Brain microvascular endothelial cell (primary cell): ENCODE results near the gene DHRS12.

Experiments
- DNase-seq: peaks from one replicate; pipeline ENCODE4 v3.0.0-alpha.2; 2020
- H3K27ac ChIP-seq: fragments of 250-450 bp; sonication (Bioruptor Pico); 2 replicates; pipeline ENCODE4 v1.5.1; 2020; ENCODE audit warnings: mild to moderate bottlenecking, moderate library complexity
- H3K27me3 ChIP-seq: fragments of 250-450 bp; sonication (Bioruptor Pico); replicated peaks from 2 replicates; pipeline ENCODE4 v1.5.1; 2020; ENCODE audit warnings: mild to moderate bottlenecking
- H3K36me3 ChIP-seq: fragments of 250-450 bp; sonication (Bioruptor Pico); replicated peaks from 2 replicates; pipeline ENCODE4 v1.5.1; 2020; ENCODE audit warnings: mild to moderate bottlenecking
- H3K4me3 ChIP-seq: 2 replicates; pipeline ENCODE4 v1.5.1; 2011; ENCODE audit warnings: low read depth, mild to moderate bottlenecking, control low read depth, low read length, moderate library complexity
- in situ Hi-C: cut with HindIII; loops from 2 replicates; pipeline ENCODE4 v1.10.0; 2017; ENCODE audit warnings: low sequenced_read_pairs, low pct_ligation_motif_present
- TF ChIP-seq, protein P1 (sequence below): IDR thresholded peaks from 2 replicates; pipeline ENCODE4 v1.5.1; 2011; ENCODE audit warnings: low read depth, mild to moderate bottlenecking, moderate library complexity, low read length, control low read depth, inconsistent platforms; ENCODE audit errors: missing control alignments

DHRS12 gene

DNA sequence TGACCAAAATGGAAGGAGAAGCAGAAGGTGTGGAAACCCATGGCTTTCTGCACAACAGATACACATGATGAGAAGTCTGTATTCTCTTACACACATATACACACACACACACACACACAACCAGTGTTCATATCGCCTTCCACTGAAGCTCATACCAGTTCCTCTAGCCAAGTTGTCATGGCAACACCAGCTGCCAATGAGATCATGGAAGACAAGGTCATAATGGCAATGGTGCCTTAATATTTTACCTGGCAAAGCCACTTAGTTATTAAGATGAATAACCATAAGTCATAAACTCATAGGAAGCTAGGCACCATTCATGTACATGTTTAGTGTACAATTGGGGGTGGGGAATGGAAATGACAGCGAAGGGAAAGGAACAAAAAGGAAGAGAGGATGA, 2.6 kb upstream of the DHRS12 start:
- H3K36me3 ChIP-seq = no peaks in the 10 kb centered on the region
- TF ChIP-seq, protein P1, sequence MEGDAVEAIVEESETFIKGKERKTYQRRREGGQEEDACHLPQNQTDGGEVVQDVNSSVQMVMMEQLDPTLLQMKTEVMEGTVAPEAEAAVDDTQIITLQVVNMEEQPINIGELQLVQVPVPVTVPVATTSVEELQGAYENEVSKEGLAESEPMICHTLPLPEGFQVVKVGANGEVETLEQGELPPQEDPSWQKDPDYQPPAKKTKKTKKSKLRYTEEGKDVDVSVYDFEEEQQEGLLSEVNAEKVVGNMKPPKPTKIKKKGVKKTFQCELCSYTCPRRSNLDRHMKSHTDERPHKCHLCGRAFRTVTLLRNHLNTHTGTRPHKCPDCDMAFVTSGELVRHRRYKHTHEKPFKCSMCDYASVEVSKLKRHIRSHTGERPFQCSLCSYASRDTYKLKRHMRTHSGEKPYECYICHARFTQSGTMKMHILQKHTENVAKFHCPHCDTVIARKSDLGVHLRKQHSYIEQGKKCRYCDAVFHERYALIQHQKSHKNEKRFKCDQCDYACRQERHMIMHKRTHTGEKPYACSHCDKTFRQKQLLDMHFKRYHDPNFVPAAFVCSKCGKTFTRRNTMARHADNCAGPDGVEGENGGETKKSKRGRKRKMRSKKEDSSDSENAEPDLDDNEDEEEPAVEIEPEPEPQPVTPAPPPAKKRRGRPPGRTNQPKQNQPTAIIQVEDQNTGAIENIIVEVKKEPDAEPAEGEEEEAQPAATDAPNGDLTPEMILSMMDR = no peak
- no peak overlapping the region for H3K27ac ChIP-seq
- no peaks in the 10 kb centered on the region for H3K27me3 ChIP-seq
- no peak overlapping the region for H3K4me3 ChIP-seq
- DNase-seq = peak; percentile 28
- in situ Hi-C loops = no loop called here

DNA sequence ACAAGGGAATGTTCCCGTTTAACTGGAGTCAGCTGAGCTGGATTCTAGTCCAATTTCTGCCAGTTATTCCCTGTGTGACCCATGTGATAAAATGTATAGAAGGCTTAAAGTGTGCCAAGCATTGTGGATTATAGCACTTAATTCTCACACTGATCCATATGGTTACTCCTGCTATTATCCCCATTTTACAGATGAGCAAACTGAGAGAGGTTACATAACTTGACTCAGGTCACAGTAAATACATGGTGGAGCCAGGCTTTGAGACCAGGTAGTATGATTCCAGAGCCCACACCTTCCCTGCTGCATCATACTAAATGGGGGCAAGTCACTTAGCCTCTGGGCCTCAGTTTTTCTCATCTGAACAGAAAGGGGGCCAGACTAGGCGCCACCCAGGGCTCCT, 2.0 kb upstream of the DHRS12 start:
- no peak overlapping the region for H3K4me3 ChIP-seq
- H3K27ac ChIP-seq = no peak overlapping the region
- in situ Hi-C loops = no loop called here
- no peak for DNase-seq
- no peaks in the 10 kb centered on the region for H3K27me3 ChIP-seq
- TF ChIP-seq, protein P1 = no peak
- no peaks in the 10 kb centered on the region for H3K36me3 ChIP-seq

GRCh38 chr13:51805313-51805712, 1.4 kb upstream of the DHRS12 start:
- in situ Hi-C loops = no loop called here
- DNase-seq = no peak
- Histone ChIP-seq H3K27ac (no peak overlapping the region), H3K36me3 (no peaks in the 10 kb centered on the region), H3K27me3 (no peaks in the 10 kb centered on the region), H3K4me3 (no peak overlapping the region)
- TF ChIP-seq, protein P1 = no peak

DNA sequence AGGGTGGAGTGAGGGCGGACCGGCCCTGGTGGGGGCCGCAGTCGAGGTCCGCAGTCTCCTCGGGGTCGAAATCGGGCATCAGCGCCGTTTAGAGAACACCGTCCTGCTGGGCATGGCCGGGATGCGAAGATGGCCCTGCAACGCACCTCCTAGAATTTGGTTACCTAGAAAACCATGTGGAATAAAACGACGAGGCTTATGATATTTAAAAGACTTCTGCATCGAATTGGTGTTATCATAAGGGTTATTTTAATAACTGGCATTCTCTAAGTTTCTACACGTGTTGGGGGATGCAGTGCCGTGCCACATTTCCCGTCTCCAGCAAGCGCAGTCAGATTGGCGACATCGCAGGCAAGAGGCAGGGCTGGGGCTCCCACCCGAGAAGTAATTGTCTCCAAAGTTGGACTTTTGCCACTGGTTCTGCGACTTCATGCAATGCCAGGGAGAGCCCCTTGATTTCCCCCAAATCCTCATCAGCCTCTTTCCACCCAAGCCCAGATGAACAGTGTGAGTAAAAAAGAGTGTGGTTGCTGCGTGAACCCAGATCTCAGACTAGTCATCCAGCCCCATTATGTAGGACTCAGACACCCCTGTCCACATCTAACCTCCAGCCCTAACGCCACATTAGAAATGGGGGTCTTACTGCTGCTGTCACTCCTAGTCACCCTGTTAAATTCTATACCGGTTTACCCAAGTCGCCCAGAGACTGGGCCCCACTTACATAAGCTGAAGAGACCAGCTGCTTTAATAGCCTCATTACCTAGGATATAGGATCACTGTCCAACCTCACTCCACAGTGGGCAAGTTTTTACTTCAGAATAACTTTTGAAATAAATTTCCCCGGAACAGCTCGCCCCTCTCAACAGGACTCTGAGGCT, 571 bp upstream of the DHRS12 start:
- DNase-seq = no peak
- H3K27ac ChIP-seq = peak overlapping the region; percentile 92
- in situ Hi-C loops = no loop called here

DNA sequence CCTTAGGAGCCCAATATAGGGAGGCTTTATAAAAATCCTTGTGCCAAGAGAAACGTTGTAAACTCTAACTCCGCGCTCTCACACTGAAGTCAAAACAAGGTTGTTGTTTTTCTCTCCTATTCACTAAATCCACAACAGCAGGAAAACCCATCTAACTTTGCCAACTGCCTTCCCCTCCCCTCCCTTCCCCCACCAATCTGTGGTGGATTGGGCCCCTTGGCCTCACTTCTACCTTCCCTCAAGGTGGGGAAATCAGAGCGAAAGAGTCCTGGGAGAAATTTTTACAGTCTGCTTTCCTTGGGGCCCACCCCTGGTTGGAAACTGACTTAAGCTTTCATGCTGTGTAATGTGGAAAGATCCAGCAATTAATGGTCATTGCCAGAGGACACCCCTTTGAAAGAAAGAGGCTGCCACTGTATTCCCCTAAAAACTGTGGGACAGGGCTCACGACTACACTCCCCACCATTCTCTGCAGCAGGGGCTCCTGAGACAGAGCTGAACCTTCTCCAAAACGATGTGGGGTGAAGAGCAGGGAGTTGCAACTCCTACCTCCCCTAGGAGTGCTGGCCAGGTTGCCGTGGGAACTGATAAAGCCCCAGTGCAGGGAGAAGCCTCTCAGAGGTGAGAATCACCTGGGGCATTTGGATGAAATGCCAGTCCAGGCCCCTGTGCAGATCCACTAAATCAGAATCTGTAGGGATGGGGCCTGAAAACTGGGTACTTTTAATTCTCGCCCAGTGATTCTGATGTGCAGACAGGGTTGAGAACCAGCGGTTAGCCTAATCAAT, 1.1 kb downstream of the DHRS12 start:
- no peak for DNase-seq

More for the DNA sequence above, 571 bp upstream of the DHRS12 start:
- TF ChIP-seq, protein P1 = no peak
- Histone ChIP-seq H3K4me3 (peak overlapping the region; percentile 74), H3K36me3 (no peaks in the 10 kb centered on the region), H3K27me3 (no peaks in the 10 kb centered on the region)

More for the DNA sequence above, 1.1 kb downstream of the DHRS12 start:
- no peaks in the 10 kb centered on the region for H3K27me3 ChIP-seq
- H3K36me3 ChIP-seq = no peaks in the 10 kb centered on the region
- H3K27ac ChIP-seq = no peak overlapping the region
- in situ Hi-C loops = no loop called here
- peak overlapping the region; percentile 74 for H3K4me3 ChIP-seq
- TF ChIP-seq, protein P1 = no peak
